GM10266 (cell line): ENCODE measurements around the gene PRRC2C.
"Not testable (repeated sequence)": the region's sequence is repeated elsewhere in the genome, so short reads cannot be mapped to it uniquely, and the experiment has no call there.

ENCODE experiments used
- DNase-seq: peaks from one replicate; pipeline ENCODE4 v3.0.0; 2012; ENCODE audit errors: extremely low spot score
- CTCF ChIP-seq: IDR thresholded peaks from 2 replicates; pipeline ENCODE4 v1.5.1; 2012; ENCODE audit warnings: mild to moderate bottlenecking, low read depth; ENCODE audit not compliant: control insufficient read depth, insufficient read depth; ENCODE audit errors: missing control alignments

Gene PRRC2C

GRCh38 chr1:171597203-171597602 is 111.9 kb downstream of the PRRC2C start:
- no peak for TF ChIP-seq CTCF
- DNase-seq: no peak

- not testable (repeated sequence) for DNase-seq
Observed at GRCh38 chr1:171600310-171600709, 115.0 kb downstream of the PRRC2C start.

GRCh38 chr1:171600862-171601261 is 115.5 kb downstream of the PRRC2C start:
- no peak for TF ChIP-seq CTCF
- DNase-seq: no peak

GRCh38 chr1:171603042-171603441 is 117.7 kb downstream of the PRRC2C start:
- not testable (repeated sequence) for DNase-seq

GRCh38 chr1:171606402-171606941 is 121.1 kb downstream of the PRRC2C start:
- no peak for TF ChIP-seq CTCF
- DNase-seq: no peak

GRCh38 chr1:171610385-171610784 is 125.1 kb downstream of the PRRC2C start:
- no peak for DNase-seq
- TF ChIP-seq CTCF: no peak

GRCh38 chr1:171611306-171611705 is 126.0 kb downstream of the PRRC2C start:
- DNase-seq: no peak
- TF ChIP-seq CTCF: no peak

- TF ChIP-seq CTCF: no peak
- DNase-seq: no peak
Observed at GRCh38 chr1:171613282-171613681, 128.0 kb downstream of the PRRC2C start.

GRCh38 chr1:171615122-171615906 is 130.0 kb downstream of the PRRC2C start:
- not testable (repeated sequence) for DNase-seq
